ENCODE results near the gene SYNJ2.
A peak's percentile ranks its signal among the peaks of the same experiment; 100 is the strongest.

The SYNJ2 gene

DNA sequence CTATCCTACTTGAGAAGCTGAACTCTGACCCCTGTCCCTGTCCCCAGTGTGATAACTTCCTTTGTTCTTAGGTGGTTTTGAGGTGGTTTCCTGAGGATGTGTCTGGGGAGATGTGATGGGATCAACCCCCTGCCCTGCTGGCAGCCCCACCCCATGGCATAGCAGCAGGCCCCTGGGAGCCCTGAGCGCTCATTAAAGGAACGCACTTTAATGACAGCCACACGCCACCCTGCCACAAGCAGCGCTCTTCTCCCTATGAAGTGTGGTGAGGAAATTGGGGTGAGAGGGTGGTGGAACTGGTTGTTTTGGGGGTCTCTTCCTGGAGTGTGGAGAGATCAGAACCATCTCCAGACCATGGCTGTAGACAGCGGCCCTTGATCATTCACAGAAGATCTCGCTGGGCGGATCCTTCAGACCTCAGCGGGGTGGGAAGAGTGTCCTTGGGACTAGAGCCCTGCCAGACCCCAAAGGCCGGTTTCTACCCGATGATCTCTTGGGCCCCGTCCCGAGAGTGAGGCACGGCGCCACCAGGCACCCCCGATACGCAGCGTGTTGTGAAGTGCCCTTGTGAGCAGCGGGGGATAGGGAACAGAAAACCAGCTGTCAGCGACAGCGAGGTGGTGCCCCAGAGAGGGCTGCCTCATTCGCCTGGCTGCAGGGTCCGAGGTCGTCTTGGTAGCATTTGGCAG is 45.4 kb downstream of the SYNJ2 start:
- DNase-seq (ENCODE audit: low spot score), result no peak

DNA sequence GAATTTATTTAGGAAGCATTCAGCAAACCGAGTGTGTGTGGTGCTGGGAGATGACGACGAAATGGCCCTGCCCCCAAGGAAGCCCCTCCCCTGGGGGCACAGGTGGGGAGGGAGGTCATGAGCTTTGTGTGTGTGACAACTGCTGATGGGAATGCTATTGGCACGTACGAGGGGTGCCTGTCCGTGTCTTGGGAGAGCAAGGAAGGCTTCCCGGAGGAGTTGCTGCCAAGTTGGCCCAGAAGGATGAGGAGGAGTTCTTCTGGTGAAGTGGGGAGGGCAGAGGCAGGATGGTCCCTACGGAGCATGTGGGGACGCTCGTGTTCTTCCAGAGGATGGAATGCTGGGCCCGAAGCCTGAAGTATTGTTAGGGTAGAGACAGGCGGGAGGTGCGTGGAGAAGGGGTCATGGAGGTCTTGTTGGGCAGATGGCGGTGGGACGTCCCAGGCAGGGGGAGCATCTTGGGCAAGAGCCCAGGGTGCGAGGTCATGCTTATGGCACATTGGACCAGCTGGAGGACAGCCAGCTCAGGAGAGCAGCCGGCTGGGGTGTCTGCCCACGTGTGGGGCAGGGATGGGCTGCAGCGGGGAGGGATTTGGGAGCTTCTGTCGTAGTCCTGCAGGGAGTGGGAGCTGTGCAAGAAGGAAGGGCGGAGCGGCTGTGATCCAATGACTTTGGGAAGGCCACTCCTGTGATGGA is 46.1 kb downstream of the SYNJ2 start:
- DNase-seq (ENCODE audit: low spot score), result peak; percentile 70

DNA sequence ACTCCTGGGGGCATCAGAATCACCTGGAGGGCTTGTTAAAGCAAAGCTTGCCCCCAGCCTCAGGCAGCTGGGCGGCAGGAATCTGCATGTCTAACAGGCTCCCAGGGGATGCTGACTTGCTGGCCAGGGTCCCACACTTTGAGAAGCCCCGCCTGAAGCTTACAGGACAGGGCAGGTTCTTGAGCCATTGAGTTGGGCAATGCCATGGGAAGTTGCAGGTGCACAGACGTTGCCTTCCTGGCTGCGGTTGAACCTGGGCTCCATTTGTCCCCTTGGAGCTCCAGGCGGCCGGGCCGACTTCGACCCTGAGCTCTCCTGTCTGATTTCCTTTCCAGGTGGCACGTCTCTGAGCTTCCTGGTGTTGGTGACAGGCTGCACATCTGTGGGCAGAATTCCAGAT is 46.8 kb downstream of the SYNJ2 start:
- DNase-seq (ENCODE audit: low spot score), result no peak

DNA sequence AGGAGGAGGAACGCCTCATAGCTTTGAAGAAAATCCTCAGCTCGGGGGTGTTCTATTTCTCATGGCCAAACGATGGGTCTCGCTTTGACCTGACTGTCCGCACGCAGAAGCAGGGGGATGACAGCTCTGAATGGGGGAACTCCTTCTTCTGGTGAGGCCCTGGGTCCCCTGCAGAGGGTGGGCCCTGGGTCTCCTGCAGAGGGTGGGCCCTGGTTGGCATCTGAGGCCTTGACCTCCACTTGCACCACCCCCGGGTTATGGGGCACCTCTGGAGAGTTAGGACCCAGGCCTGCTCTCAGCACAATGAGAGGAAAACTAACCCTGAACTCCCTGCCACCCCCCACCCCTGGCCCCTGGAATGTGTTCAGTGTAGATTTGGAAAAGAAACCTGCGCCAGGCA is 47.2 kb downstream of the SYNJ2 start:
- no peak for DNase-seq (ENCODE audit: low spot score)

DNA sequence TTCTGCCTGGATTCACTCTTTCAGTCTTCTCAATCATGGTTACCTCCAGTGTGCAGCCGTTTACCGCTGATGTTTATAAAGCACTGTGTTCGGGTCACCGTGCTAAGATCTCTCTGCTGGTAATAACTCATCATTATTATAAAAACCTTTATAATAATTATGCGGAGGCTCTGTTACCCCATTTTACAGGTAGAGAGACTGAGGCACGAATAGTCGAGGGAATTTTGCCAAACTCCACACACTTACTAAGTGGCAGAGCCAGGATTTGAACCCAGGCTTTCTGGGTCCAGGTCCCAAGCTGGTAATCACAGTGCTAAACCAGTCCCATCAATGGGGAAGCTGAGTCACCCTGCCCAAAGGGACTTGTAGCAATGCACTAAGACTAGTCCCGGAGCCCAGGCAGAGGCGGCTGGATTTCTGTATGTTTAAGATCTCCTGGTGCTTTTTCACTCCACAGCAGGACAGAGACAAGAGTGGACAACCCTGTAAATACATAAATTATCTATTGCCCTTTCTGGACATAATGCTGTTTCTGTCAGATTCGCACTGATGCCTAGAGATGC is 48.1 kb downstream of the SYNJ2 start:
- DNase-seq (ENCODE audit: low spot score), result no peak

DNA sequence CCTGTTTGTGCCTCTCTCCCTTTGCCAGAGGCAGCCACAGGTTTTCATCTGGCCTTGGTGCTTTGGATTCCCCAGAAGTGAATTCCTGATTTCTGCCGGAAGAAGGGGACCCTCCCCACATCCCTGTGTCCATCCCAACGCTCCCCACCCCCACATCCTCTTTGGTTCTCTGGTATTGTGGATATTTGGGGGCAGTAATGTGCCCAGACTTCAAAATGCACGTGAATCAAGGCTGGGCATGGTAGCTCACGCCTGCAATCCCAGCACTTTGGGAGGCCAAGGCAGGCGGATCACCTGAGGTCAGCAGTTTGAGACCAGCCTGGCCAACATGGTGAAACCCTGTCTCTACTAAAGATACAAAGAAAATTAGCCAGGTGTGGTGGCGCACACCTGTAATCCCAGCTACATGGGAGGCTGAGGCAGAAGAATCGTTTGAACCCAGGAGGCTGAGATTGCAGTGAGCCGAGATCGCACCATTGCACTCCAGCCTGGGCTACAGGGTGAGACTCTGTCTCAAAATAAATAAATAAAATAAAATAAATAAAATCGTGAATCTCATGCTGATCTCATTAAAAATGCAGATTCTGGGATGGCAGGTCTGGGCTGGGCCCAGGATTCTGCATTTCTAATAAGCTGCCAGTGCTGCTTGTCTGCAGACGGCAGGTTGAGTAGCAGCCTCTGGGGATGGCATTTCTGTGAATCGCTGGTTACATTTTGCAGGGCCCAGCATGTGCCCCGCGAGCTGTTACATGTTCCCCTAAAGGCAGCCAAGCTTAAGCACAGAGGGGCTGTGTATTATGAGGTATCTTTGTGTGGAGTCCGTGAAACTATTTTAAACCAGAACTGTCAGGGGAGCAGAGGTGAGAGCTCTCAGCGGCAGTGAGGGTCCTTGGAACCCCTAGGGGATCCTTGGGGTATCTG is 49.0 kb downstream of the SYNJ2 start:
- no peak for DNase-seq (ENCODE audit: low spot score)

DNA sequence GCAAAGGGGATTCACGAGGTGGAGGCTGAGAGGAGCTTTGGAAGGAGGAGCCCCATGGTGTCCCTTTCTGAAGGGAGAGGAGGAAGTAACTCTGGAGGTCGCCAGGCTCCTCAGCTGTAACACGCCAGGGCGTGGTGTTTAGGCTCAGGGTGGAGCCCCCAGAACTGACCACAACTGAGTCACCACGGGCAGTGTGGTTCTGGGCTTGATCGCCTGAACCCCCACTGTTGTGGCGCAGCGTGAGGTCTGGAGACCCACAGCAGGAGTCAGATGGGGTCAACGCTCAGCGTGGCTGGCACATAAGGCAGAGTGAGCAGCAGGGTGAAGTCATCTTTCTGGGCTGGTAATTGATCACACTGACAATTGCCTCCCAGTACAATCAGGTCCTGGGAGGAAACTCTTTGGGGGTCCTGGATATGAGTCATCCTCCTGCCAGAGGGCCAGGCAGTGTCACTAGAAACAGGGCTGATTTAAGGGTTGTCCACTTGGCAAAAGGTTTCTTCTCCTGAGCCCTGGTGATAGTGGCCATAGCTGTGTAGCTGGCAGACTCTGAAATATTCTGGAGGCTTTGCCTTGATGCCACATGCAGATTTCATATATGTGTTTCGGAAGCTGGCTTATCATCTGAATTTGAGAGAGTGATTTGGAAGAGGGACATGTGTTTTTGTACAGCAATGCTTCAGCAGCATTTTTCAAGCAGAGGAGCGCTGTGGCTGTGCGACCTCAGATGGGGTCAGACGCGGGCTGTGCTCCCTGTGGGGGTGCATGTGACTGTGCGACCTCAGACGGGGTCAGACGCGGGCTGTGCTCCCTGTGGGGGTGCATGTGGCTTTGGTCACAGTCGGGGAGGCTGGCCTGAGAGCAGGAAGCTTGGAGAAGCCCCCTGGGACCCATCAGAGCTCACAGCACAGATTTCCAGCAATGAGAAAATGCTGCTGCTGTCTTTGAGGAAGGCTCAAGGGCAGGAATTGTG is 50.0 kb downstream of the SYNJ2 start:
- DNase-seq (ENCODE audit: low spot score), result peak; percentile 96

DNA sequence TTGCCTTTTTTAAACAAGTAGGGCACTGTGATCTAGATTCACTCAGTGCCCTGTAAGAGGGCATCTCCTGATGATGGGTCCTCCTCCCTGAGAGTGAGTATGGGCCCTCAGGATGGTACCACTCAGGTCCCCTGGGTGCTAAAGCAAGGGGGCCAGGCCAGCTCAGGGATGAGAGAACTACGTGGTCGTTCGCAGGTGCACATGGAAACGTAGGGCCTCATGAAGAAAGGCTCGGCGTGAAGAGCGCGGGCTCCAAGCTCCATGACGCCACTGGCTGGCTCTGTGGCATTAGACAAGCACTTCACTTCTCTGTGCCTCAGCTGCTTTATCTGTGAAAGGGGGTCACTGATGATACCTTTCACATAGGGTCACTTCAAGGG is 50.7 kb downstream of the SYNJ2 start:
- no peak for DNase-seq (ENCODE audit: low spot score)

DNA sequence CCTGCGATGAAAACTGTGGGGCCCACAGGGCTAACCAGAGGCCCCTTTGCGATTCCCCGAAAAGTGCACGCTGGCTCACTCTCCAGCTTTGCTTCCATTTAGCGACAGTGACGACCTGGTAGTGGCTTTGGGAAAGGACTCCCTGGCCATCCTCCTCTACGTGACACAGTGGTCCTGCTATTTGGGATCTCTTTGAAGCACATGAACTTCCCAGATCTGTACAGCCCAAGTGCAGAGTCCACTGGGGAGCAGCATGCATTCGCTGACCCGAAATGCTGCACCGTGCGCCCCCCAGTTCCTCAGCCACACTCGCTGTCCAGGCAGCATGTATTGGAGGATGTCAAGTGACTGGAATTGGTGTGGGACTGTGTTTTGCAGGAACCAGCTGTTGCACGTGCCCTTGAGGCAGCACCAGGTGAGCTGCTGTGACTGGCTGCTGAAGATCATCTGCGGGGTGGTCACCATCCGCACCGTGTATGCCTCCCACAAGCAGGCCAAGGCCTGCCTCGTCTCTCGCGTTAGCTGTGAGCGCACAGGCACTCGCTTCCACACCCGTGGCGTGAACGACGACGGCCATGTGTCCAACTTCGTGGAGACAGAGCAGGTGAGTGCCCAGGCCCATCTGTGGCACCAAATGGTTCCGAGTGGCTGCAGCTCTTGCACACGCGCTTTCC is 51.6 kb downstream of the SYNJ2 start:
- DNase-seq (ENCODE audit: low spot score), result no peak

DNA sequence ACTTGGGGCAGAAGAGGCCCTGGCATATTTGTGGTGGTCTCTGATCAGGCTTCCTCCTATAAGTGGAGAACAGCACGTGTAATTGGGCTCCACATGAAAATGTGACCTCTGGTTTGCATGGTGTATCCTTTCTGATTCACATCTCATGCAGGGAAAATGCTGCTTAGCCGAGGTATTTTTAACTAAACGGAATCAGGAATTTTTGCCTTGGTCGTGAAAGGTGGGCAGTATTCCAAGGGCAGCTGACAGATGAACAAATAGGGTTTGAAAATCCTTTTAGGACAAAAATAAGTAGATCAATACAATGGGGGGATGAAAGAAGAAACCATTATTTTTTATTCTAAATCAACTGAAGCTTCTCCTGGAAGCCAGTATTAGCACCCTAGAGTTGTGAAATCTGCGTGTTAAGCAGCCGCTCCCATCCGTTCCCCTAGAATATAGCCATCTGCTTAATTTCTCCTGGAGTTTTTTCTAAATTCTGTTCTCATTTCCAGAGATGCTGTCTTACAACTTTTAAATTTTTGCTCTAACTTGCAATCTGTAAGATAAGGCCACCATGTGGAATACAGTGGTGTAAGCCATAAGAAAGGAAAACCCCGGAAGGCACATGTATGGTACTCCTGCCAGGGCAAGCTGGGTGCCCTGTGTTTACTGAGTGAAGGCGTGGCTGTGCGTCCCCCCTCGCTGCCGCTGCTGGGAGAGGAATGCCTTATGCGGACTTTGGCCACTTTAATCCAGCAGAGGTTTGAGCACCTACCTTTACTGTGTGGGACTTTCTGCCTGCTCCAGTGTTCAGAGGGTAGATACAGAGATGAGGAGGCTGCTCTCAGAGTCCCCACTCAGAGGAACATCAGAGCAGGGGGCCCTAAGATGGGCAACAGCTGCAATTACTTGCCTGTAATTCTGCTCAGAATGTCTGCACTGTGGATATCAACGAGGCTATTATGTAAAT is 52.4 kb downstream of the SYNJ2 start:
- no peak for DNase-seq (ENCODE audit: low spot score)

DNA sequence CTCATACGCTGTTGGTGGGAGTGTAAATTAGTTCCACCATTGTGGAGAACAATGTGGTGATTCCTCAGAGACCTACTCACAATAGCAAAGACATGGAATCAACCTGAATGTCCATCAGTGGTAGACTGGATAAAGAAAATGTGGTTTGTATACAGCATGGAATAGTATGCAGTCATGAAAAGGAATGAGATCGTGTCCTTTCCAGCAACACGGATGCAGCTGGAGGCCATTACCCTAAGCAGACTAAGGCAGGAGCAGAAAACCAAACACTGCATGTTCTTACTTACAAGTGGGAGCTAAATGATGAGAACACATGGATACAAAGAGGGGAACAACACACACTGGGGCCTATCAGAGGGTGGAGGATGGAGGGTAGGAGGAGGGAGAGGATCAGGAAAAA is 54.6 kb downstream of the SYNJ2 start:
- DNase-seq (ENCODE audit: low spot score), result no peak

DNA sequence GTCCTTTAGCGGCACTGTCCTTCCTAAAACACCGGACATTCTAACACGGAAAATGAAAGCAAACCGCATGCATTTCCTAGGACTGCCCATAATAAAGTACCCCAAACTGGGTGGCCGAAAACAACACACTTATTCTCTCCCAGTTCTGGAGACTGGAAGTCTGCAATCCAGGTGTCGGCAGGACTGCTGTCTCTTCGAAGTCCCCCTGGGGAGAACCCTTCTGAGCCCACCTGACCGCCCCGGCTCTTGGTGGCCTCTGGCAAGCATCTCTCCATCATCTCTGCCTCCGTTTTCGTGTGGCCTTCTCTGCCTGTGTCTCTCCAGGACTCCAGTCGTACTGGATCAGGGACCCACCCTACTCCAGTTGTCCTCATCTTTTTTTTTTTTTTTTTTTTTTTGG is 55.4 kb downstream of the SYNJ2 start:
- DNase-seq (ENCODE audit: low spot score), result no peak

DNA sequence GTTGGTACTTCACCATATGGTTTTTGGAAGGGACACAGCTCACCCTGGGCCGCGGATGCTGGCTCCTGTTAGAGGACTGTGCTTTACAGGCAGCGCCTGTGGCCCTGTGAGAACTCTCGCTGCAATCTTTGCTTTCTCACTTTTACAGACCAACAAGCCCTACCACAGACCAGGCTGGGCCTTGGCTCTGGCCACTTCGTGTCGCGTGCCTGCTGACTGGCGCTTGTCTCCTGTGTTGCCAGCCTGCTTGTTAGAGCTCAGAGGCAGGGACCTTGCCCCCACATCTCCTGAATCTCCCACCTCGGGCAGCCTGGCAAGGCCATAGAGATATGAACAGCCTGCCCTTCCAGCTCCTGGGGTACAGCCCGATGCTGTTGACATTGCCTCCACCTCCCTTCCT is 56.1 kb downstream of the SYNJ2 start:
- no peak for DNase-seq (ENCODE audit: low spot score)

DNA sequence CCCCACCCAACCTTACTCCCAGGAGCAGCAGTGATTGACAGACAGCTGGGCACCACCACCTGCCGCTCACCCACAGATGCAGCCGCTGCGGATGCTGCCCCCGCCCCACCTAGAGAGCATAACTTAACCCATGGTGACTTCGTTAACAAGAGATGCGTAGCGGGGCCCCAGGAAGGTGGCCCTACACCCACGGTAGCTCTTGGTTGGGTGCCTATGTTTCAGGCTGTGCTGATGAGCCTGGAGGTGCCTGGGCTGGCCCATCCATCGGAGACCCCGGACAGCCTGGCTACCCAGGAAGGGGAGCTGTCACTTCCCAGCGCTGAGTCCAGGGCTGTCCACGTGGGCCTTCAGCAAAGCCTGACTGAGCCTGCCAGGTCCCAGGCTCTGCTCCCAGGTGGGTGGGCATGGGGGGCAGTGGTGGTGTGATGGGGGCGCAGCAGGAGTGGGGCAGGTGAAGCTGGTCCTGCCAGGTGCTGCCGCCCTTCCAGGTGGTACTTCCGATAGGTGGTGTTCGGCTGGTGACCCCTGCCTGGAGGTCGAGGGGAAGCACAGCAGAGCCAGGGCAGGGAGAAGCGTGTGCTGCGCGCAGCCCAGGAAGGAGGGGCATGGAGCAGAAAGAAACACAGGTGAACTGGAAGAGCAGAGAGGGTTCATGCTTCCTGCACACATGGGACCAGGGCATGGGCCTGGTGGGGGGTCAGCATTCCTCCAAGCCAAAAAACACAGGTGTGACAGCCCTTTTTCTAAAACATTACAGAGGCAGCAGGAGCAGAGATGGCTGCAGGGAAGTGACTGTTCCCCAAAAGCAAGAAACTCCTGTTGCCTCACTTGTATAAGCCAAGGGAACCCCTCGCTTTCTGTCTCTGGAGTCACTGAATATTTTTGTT is 56.9 kb downstream of the SYNJ2 start:
- DNase-seq (ENCODE audit: low spot score), result no peak

DNA sequence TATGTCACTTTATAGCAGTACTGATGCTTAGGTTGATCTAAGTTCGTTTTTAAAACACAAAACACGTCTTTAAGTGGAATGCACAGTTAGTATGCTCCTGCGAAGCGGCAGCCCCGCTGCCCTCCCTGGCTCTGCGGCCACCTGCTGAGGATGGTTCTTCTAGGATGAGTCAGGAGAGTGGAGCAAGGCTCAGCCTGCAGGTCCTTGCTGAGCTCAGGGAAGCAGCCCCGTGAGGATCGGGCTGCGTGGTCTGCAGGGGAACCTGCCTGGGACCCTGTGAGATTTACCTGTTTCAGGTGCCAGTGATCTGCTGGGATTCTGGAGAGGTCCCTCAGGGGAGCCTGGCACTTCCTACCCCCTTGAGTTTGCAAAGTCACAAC is 57.5 kb downstream of the SYNJ2 start:
- peak; percentile 25 for DNase-seq (ENCODE audit: low spot score)

DNA sequence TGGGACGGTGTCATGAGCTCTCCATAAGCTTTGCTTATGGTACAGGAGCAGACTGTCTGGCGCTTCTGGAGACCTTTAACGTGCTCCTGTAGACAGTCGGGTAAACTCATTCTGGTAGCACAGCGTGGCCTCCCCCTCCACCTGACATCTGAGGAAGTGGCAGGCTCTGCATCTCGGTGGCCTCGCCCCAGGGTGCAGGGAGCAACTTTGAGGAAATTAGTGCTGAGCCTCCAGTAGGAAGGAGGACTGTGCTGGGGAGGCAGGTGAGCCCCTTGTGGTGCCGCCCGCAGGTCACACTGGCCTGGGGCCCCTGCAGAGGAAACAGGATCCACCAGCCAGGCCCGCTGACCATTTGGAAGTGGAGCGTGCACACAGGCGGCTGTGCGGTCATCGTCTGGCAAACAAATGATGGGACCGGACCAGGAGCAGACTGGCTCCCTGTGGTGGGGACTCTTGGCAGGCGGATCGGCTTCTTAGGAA is 57.9 kb downstream of the SYNJ2 start:
- no peak for DNase-seq (ENCODE audit: low spot score)

DNA sequence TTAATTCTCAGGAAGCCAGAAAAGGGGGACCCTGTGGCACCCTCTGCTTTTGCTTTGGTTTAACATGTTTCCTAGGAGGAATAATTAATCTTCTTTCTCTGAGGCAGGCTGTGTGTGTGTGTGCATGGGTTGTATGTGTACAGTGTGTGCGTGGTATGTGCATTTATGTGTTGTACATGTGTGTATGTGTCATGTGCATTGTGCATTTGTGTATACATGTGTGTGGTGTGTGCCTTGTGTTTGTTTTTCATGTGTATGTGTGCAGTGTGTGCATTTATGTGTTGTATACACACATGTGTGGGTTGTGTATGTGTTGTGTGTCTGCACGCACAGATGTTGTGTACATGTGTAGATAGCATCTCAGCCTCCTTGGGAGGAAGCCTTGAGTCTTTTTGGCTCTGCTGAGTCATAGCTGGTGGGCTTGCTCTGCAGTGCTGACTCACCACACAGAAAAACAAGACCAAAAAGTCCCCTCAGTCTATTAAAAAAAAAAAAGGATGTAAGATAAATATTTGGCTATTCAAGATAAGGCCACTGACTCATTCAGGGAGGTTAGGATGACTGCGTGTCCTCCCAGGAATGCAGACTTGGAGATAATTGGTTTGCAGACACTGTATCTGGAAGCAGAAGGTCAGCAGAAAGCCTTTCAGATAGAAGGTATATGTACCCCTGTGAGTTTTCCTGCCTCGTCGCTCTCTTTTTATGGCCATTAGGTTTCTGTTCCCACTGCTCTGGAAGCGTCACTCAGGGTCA is 58.6 kb downstream of the SYNJ2 start:
- DNase-seq (ENCODE audit: low spot score), result peak; percentile 96
